ENCODE measurements around the gene SMIM1.

DNA sequence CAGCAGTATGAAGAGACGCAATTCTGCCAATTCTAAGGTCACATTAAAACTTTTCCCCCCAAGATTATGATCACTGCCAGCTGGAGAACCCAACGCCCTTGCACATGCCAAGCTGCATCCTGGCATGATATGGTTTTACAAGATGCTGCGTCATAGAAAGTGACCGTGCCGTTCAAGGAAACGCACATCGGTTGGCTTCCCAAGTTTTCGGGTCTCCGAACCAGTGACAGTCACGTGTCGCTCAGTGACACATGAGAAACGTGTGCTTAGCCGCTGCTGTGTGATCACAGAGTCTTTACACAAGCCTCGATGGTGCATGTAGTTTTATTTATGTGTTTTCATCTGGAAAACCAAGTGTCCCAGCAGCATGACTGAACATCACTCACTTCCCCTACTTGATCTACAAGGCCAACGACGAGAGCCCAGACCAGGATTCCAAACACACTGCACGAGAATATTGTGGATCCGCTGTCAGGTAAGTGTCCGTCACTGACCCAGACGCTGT is 7.4 kb downstream of the SMIM1 start:
- TF ChIP-seq CTCF (conservative IDR thresholded peaks at IDR 0.05; ENCODE audit: low read length) (no peak), EZH2phosphoT487 (IDR thresholded peaks at IDR 0.05; ENCODE audit: borderline replicate concordance) (no peak)

Measured in Loucy (cell line).